ENCODE data around the gene HEATR9.

HEATR9 gene

GRCh38 chr17:35895636-35896587, 27.2 kb upstream of the HEATR9 start:
- no peak overlapping the region for H2AFZ ChIP-seq (ENCODE audit: low read depth, low read length)
- H3K27ac ChIP-seq (ENCODE audit: low read length), result no peak overlapping the region
- H3K4me1 ChIP-seq (ENCODE audit: insufficient read depth, low read length), result peaks cover 23% of the 10 kb centered on the region
- no peaks in the 10 kb centered on the region for H3K9me3 ChIP-seq (ENCODE audit: insufficient read depth, low read length, severe bottlenecking)
- TF ChIP-seq EZH2 (IDR thresholded peaks at IDR 0.05; ENCODE audit: borderline replicate concordance, low read depth, low read length, severe bottlenecking) (no peak), CTCF (IDR thresholded peaks at IDR 0.05; ENCODE audit: borderline replicate concordance, extremely low read depth, low read length, poor library complexity, severe bottlenecking) (no peak)
- no peaks in the 10 kb centered on the region for H3K27me3 ChIP-seq (ENCODE audit: insufficient read depth, low read length, poor library complexity)
- no peak overlapping the region for H3K4me2 ChIP-seq (ENCODE audit: insufficient read depth, low read length)
- H3K9ac ChIP-seq (ENCODE audit: low read depth, low read length), result no peak overlapping the region
- no peak for ATAC-seq (ENCODE audit: insufficient read depth, low read depth)
- no peaks in the 10 kb centered on the region for H3K79me2 ChIP-seq (ENCODE audit: insufficient read depth, low read length)
- H3K4me3 ChIP-seq (ENCODE audit: low read depth in 1 of 2, low read length in 2 of 2), result no peak overlapping the region
- DNase-seq, result no peak
- no peaks in the 10 kb centered on the region for H4K20me1 ChIP-seq (ENCODE audit: insufficient read depth, low read length)
- no peaks in the 10 kb centered on the region for H3K36me3 ChIP-seq (ENCODE audit: insufficient read depth, low read length)

DNA sequence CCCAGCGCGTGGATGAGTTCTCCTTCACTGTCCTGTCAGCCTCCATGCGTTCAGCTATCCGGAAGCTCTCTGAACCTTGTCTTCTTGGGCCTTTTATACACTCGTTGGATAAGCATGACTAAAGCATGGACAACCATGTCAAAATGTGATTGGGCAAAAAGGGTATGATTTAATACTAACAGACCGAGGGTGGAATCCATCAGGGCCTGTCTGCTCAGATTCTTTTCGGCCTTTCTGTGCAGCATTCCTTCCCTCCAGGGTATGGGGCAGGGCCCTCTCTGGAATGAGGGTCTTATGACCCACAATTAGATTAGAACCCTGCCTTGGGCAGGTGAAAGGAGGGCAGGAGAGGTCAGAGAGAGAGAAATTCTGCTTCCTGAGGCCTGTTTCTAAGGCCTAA, 25.5 kb upstream of the HEATR9 start:
- TF ChIP-seq EZH2 (IDR thresholded peaks at IDR 0.05; ENCODE audit: borderline replicate concordance, low read depth, low read length, severe bottlenecking) (no peak), CTCF (IDR thresholded peaks at IDR 0.05; ENCODE audit: borderline replicate concordance, extremely low read depth, low read length, poor library complexity, severe bottlenecking) (no peak)
- H3K27ac ChIP-seq (ENCODE audit: low read length), result no peak overlapping the region

GRCh38 chr17:35893751-35894150, 25.1 kb upstream of the HEATR9 start:
- peaks cover 26% of the 10 kb centered on the region for H3K4me1 ChIP-seq (ENCODE audit: insufficient read depth, low read length)
- no peaks in the 10 kb centered on the region for H3K36me3 ChIP-seq (ENCODE audit: insufficient read depth, low read length)
- ATAC-seq (ENCODE audit: insufficient read depth, low read depth), result no peak
- H3K9me3 ChIP-seq (ENCODE audit: insufficient read depth, low read length, severe bottlenecking), result no peaks in the 10 kb centered on the region
- H4K20me1 ChIP-seq (ENCODE audit: insufficient read depth, low read length), result no peaks in the 10 kb centered on the region
- no peak overlapping the region for H3K9ac ChIP-seq (ENCODE audit: low read depth, low read length)
- no peak overlapping the region for H3K4me3 ChIP-seq (ENCODE audit: low read depth in 1 of 2, low read length in 2 of 2)
- H2AFZ ChIP-seq (ENCODE audit: low read depth, low read length), result no peak overlapping the region
- no peak overlapping the region for H3K27ac ChIP-seq (ENCODE audit: low read length)
- H3K4me2 ChIP-seq (ENCODE audit: insufficient read depth, low read length), result no peak overlapping the region
- H3K79me2 ChIP-seq (ENCODE audit: insufficient read depth, low read length), result no peaks in the 10 kb centered on the region
- H3K27me3 ChIP-seq (ENCODE audit: insufficient read depth, low read length, poor library complexity), result no peaks in the 10 kb centered on the region
- TF ChIP-seq EZH2 (IDR thresholded peaks at IDR 0.05; ENCODE audit: borderline replicate concordance, low read depth, low read length, severe bottlenecking), result no peak
- TF ChIP-seq CTCF (IDR thresholded peaks at IDR 0.05; ENCODE audit: borderline replicate concordance, extremely low read depth, low read length, poor library complexity, severe bottlenecking), result no peak
- no peak for DNase-seq

More for the DNA sequence above, 25.5 kb upstream of the HEATR9 start:
- Histone ChIP-seq H3K4me1 (ENCODE audit: insufficient read depth, low read length) (peaks cover 31% of the 10 kb centered on the region), H3K4me3 (ENCODE audit: low read depth in 1 of 2, low read length in 2 of 2) (no peak overlapping the region), H3K4me2 (ENCODE audit: insufficient read depth, low read length) (no peak overlapping the region), H4K20me1 (ENCODE audit: insufficient read depth, low read length) (no peaks in the 10 kb centered on the region), H3K27me3 (ENCODE audit: insufficient read depth, low read length, poor library complexity) (no peaks in the 10 kb centered on the region), H3K79me2 (ENCODE audit: insufficient read depth, low read length) (no peaks in the 10 kb centered on the region), H3K9ac (ENCODE audit: low read depth, low read length) (no peak overlapping the region), H2AFZ (ENCODE audit: low read depth, low read length) (no peak overlapping the region), H3K9me3 (ENCODE audit: insufficient read depth, low read length, severe bottlenecking) (no peaks in the 10 kb centered on the region), H3K36me3 (ENCODE audit: insufficient read depth, low read length) (no peaks in the 10 kb centered on the region)
- ATAC-seq (ENCODE audit: insufficient read depth, low read depth) (no peak), DNase-seq (no peak)

Measured in DND-41 (cell line).